ENCODE data around the gene PHIP.

PHIP gene

GRCh38 chr6:79030511-79030910, 47.5 kb downstream of the PHIP start:
- Histone ChIP-seq H3K79me2 (ENCODE audit: control insufficient read depth, low read length) (peaks cover 80% of the 10 kb centered on the region), H3K9me2 (replicated peaks; ENCODE audit: control insufficient read depth, low read length) (no peaks in the 10 kb centered on the region), H3K4me2 (ENCODE audit: low read length) (no peak overlapping the region), H3K36me3 (ENCODE audit: control insufficient read depth, low read length) (peaks cover 88% of the 10 kb centered on the region), H3F3A (ENCODE audit: control insufficient read depth, insufficient read depth) (no peaks in the 10 kb centered on the region), H3K27ac (ENCODE audit: low read depth, low read length) (no peak overlapping the region), H3K9me3 (ENCODE audit: control insufficient read depth, insufficient read depth, low read length) (no peaks in the 10 kb centered on the region), H3K4me1 (ENCODE audit: control insufficient read depth, low read length) (no peaks in the 10 kb centered on the region), H4K20me1 (ENCODE audit: control insufficient read depth, insufficient read depth, low read depth, low read length) (peaks cover 6% of the 10 kb centered on the region; the same call in 1 of the 2 replicates), H3K27me3 (ENCODE audit: control insufficient read depth, low read length) (no peaks in the 10 kb centered on the region), H3K4me3 (ENCODE audit: low read length) (no peak overlapping the region)
- TF ChIP-seq EZH2phosphoT487 (IDR thresholded peaks at IDR 0.05; ENCODE audit: borderline replicate concordance, low read length) (no peak), CTCF (IDR thresholded peaks at IDR 0.05; ENCODE audit: low read depth, low read length, poor library complexity, severe bottlenecking) (no peak)

- Histone ChIP-seq H3K9me2 (replicated peaks; ENCODE audit: control insufficient read depth, low read length) (no peaks in the 10 kb centered on the region), H3K9me3 (ENCODE audit: control insufficient read depth, insufficient read depth, low read length) (no peaks in the 10 kb centered on the region), H3K36me3 (ENCODE audit: control insufficient read depth, low read length) (peaks cover 88% of the 10 kb centered on the region), H3F3A (ENCODE audit: control insufficient read depth, insufficient read depth) (no peaks in the 10 kb centered on the region), H3K4me2 (ENCODE audit: low read length) (no peak overlapping the region), H3K27me3 (ENCODE audit: control insufficient read depth, low read length) (no peaks in the 10 kb centered on the region), H3K27ac (ENCODE audit: low read depth, low read length) (no peak overlapping the region), H3K4me1 (ENCODE audit: control insufficient read depth, low read length) (no peaks in the 10 kb centered on the region), H3K4me3 (ENCODE audit: low read length) (no peak overlapping the region), H4K20me1 (ENCODE audit: control insufficient read depth, insufficient read depth, low read depth, low read length) (peaks cover 6% of the 10 kb centered on the region; the same call in 1 of the 2 replicates), H3K79me2 (ENCODE audit: control insufficient read depth, low read length) (peaks cover 77% of the 10 kb centered on the region)
- TF ChIP-seq CTCF (IDR thresholded peaks at IDR 0.05; ENCODE audit: low read depth, low read length, poor library complexity, severe bottlenecking) (no peak), EZH2phosphoT487 (IDR thresholded peaks at IDR 0.05; ENCODE audit: borderline replicate concordance, low read length) (no peak)
These were observed 48.0 kb downstream of the PHIP start for GRCh38 chr6:79030023-79030422.

- no peaks in the 10 kb centered on the region for H3F3A ChIP-seq (ENCODE audit: control insufficient read depth, insufficient read depth)
- H3K79me2 ChIP-seq (ENCODE audit: control insufficient read depth, low read length), result peaks cover 64% of the 10 kb centered on the region
- peaks cover 6% of the 10 kb centered on the region; the same call in 1 of the 2 replicates for H4K20me1 ChIP-seq (ENCODE audit: control insufficient read depth, insufficient read depth, low read depth, low read length)
- H3K4me2 ChIP-seq (ENCODE audit: low read length), result no peak overlapping the region
- H3K9me3 ChIP-seq (ENCODE audit: control insufficient read depth, insufficient read depth, low read length), result no peaks in the 10 kb centered on the region
- H3K27me3 ChIP-seq (ENCODE audit: control insufficient read depth, low read length), result no peaks in the 10 kb centered on the region
- H3K4me1 ChIP-seq (ENCODE audit: control insufficient read depth, low read length), result no peaks in the 10 kb centered on the region
- H3K4me3 ChIP-seq (ENCODE audit: low read length), result no peak overlapping the region
- H3K36me3 ChIP-seq (ENCODE audit: control insufficient read depth, low read length), result peaks cover 85% of the 10 kb centered on the region
- no peaks in the 10 kb centered on the region for H3K9me2 ChIP-seq (replicated peaks; ENCODE audit: control insufficient read depth, low read length)
- TF ChIP-seq CTCF (IDR thresholded peaks at IDR 0.05; ENCODE audit: low read depth, low read length, poor library complexity, severe bottlenecking), result no peak
- TF ChIP-seq EZH2phosphoT487 (IDR thresholded peaks at IDR 0.05; ENCODE audit: borderline replicate concordance, low read length), result no peak
- H3K27ac ChIP-seq (ENCODE audit: low read depth, low read length), result no peak overlapping the region
These were observed 49.3 kb downstream of the PHIP start for GRCh38 chr6:79028641-79029314.
